GM12878 (cell line): ENCODE results near the gene TPBG.

Experiments
- RAD21 ChIP-seq: IDR thresholded peaks from 2 replicates; pipeline ENCODE4 v1.6.1; 2011; ENCODE audit warnings: mild to moderate bottlenecking, low read depth, low read length, moderate library complexity; ENCODE audit not compliant: insufficient read depth
- ZZZ3 ChIP-seq: IDR thresholded peaks from 2 replicates; pipeline ENCODE4 v1.6.1; 2011; ENCODE audit warnings: low read depth; ENCODE audit not compliant: control insufficient read depth, insufficient read length

DNA sequence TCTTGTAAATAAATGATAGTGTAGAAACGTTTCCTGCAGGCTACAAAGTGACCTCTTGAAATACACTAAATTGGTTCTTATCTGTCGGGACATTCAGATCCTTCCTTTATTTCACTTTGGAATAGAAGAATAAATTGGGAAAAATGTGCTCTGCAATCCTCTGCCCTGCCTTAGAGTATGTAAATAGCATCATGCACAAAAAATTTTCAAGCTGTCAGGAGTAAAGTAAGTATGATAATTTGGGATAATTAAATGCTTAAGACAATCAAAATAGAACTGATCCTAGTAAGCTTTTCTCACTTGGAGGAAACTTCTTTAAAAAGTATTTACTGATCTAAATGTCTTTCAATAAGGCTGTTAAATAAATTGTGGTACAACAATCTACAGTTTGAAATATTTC is 3.1 kb upstream of the TPBG start:
- TF ChIP-seq RAD21 (no peak), ZZZ3 (no peak)
